H1 (cell line): ENCODE measurements around the gene ABCC2. TPM values are rescaled to one million over a fixed set of nuclear protein-coding genes. Genes with fewer than 3 reads are reported as not detected.

Experiments used
- CREB1 ChIP-seq: IDR thresholded peaks from 2 replicates; pipeline ENCODE4 v1.6.1; 2012; ENCODE audit warnings: inconsistent platforms
- HDAC6 ChIP-seq: IDR thresholded peaks from one replicate; pipeline ENCODE4 v1.7.1; 2012; ENCODE audit warnings: low read depth, mild to moderate bottlenecking, inconsistent platforms, low read length, moderate library complexity
- RFX5 ChIP-seq: IDR thresholded peaks from 2 replicates; pipeline ENCODE4 v1.6.1; 2011; ENCODE audit warnings: low read depth, low read length, improper control_type of control experiment, borderline replicate concordance
- polyA plus RNA-seq, 7 experiments: library from polyadenylated mRNA; depleted of rRNA in 3 of 7; stranded (reverse) in 5 of 7; unstranded in 2 of 7; fragments of >200 nt in 5 of 7; fragments of 200-250 nt in 2 of 7; gene quantifications; 1 replicate in 5 of 7; 2 replicates in 1 of 7; 4 replicates in 1 of 7; pipeline versions ENCODE4 v1.2.1 to v1.2.3, GENCODE V29; 2011 to 2013; ENCODE audit warnings: missing spikeins in 2 of 7, mixed read lengths in 2 of 7
- total RNA-seq: library from RNA; stranded (reverse); fragmentation: NEBNext Ultra II Directional; extraction: Animal tissue kit (Norgen Biotek cat#: 25700); gene quantifications from 2 replicates; pipeline ENCODE4 v1.2.1, GENCODE V29; 2021

ABCC2 gene
- total and polyA plus RNA-seq, 2 of the 8 experiments (the other 6 are each of a cell fraction or from before 2014, with no cell fraction given): 0.74 to 1.1 TPM

DNA sequence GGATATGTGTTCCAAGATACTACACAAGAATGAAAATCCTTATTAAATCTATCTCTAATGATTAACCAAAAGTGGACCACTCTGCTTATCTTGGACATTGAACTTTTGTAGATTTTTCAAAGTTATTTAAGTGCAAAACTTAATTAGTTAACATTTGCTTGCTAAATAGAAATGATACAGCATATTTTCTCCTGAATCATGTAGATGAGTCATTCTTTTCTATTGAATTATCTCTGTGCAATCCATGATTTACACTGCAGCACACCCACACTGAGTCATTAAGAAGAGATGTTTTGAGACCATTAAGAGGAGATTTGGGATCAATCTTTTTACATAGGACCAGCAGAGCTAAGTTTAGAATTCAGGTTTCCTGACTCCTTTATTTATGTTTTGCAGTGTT, 6.6 kb upstream of the ABCC2 start (continued):
- TF ChIP-seq CREB1: no peak
- no peak for TF ChIP-seq HDAC6
- TF ChIP-seq RFX5: no peak
- TF ChIP-seq, all 59 proteins: peak for 0
